ENCODE results near the gene AP4E1.

DNA sequence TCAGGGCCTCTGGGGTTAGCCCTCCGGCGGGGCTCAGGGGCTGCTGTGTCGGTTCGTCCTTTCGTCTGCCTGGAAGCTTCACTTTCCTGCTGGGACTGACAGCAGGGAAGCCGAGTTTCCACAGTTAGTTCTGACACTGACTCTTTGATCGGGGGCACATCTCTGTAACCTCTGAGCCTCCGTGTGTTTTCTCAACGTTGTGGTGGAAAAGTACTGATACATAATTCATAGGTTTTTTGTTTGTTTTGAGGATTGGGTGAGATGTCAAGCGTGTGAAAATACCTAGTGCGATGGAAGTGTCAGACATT, 481 bp downstream of the AP4E1 start:
- TF ChIP-seq CTCF (conservative IDR thresholded peaks at IDR 0.05; ENCODE audit: low read length) (no peak), EZH2phosphoT487 (IDR thresholded peaks at IDR 0.05; ENCODE audit: borderline replicate concordance) (no peak)
